KBM-7 (cell line): ENCODE results near the gene ETV5.
"Not testable (repeated sequence)": the region's sequence is repeated elsewhere in the genome, so short reads cannot be mapped to it uniquely, and the experiment has no call there.

Experiments
- DNase-seq: peaks from one replicate; pipeline ENCODE4 v3.0.0-alpha.2; 2015
- in situ Hi-C: fragments of 300-500 bp; cut with MboI; formaldehyde crosslinking; loops from 2 replicates; pipeline ENCODE4 v1.14.3; 2020; ENCODE audit warnings: low sequenced_read_pairs, low pct_unique_long_range_greater_than_20kb, mixed read lengths

ETV5 gene

GRCh38 chr3:186044968-186045367 is 63.9 kb downstream of the ETV5 start:
- in situ Hi-C loops: no loop called here
- DNase-seq: no peak

DNA sequence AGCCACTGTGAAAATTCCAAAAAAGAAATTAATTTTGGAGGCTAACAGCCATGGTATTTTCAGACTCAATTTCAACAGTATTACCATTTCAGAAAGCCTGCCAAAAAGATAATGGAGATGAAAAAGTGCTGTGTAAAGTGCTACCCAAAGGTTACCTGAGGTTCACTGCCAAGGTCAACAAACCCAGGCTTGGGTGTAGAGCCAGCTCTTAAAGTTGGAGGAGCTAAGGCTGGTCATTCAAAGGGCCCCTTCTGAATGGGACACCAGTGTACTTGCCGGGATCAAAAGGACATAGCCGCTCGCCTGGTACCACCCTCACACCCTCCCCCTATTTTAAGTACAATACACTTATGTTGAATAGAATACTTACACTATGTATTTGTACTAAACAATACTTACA is 64.5 kb downstream of the ETV5 start:
- in situ Hi-C loops: no loop called here
- no peak for DNase-seq

DNA sequence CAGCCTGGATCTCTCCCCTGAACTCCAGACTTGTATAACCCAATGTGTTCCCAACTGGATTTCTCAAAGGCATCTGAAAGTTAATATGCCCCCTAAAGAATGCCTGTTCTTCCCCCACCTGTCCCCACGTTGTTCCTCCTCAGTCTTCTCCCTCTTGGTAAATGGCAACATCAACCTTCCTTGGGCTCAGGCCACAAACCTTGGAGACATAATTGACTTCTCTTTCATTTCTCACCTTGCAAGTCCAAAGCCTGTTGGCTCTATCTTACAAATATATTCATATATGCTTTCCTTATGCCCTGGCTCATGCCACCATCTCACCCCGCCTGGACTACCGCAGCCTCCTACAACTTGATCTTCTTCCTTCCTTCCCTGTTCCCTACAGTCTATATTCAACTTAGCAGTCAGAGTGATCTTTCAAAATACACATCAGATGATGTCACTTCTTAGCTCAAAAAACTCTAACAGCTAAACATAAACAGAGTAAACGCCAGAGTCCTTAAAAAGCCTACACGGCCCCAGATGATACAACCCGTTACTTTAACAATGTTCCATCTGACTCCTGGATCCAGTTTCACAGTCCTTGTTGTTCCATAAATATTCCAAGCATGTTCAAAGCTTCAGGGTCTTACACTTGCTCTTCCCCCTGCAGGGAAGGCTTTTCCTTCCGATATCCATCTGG is 66.2 kb downstream of the ETV5 start:
- in situ Hi-C loops: no loop called here
- DNase-seq: no peak

GRCh38 chr3:186042036-186042435 is 66.9 kb downstream of the ETV5 start:
- in situ Hi-C loops: no loop called here

DNA sequence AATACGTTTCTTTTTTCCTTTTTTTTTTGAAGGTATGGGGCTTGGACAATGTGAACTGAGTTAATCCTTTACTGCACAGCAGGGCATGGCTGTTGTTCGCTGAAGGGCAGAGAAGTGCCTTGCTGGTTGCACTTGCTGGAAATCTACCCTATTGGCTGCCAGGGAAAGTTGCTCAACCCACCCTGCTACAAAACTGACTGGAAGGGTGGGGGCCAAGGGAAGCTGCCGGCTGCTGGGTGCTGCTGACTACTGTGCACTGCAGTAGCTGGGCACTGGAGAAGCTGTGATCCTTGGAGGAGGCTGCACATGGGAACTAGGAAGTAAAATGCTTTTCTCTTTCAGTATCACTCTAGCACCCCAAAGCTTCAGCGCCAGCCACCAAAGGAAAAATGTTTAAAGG is 70.5 kb downstream of the ETV5 start:
- no peak for DNase-seq
- in situ Hi-C loops: no loop called here

More at GRCh38 chr3:186042036-186042435, 66.9 kb downstream of the ETV5 start:
- DNase-seq: no peak

GRCh38 chr3:186035277-186035676 is 73.6 kb downstream of the ETV5 start:
- in situ Hi-C loops: no loop called here
- peak; percentile 21 for DNase-seq

- DNase-seq: no peak
These were observed 76.6 kb downstream of the ETV5 start for GRCh38 chr3:186032321-186032720.

DNA sequence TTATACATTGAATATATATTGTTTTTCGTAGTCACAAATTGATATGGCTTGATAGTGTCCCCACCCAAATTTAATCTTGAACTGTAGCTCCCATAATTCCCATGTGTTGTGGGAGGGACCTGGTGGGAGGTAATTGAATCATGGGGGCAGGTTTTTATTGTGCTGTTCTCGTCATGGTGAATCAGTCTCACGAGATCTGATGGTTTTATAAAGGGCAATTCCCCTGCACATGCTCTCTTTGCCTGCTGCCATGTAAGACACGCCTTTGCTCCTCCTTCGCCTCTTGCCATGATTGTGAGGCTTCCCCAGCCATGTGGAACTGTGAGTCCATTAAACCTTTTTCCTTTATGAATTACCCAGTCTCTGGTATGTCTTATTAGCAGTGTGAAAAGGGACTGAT is 82.9 kb downstream of the ETV5 start:
- in situ Hi-C loops: not testable (repeated sequence)

More at GRCh38 chr3:186032321-186032720, 76.6 kb downstream of the ETV5 start:
- in situ Hi-C loops: no loop called here

DNA sequence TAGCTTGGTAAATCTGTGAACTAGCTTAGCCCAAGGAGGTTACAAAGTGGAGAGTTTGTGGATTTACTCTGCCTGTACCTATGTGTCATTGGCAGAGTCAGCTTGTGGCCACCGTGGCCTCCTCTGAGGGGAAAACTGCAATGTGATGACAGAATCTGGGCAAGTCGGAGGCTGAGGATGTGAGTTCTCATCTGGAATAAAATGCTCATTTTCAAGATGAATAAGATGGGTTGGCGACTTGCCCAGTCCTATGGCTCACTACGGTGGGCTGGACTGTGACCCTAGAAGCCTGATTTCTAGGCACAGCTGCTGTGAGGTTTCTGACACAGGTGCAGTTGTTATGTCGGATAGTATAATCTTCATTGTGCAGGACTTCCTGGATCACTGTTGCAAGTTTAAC is 83.7 kb downstream of the ETV5 start:
- DNase-seq: no peak
- in situ Hi-C loops: no loop called here

More for the DNA sequence above, 82.9 kb downstream of the ETV5 start:
- not testable (repeated sequence) for DNase-seq

GRCh38 chr3:186024210-186024609 is 84.7 kb downstream of the ETV5 start:
- DNase-seq: no peak
- in situ Hi-C loops: no loop called here

- no peak for DNase-seq
- in situ Hi-C loops: no loop called here
These were observed 86.0 kb downstream of the ETV5 start for GRCh38 chr3:186022931-186023330.

- in situ Hi-C loops: no loop called here
- no peak for DNase-seq
These were observed 87.1 kb downstream of the ETV5 start for GRCh38 chr3:186021673-186022362.

GRCh38 chr3:186021250-186021649 is 87.6 kb downstream of the ETV5 start:
- DNase-seq, in situ Hi-C loops: not testable (repeated sequence)

DNA sequence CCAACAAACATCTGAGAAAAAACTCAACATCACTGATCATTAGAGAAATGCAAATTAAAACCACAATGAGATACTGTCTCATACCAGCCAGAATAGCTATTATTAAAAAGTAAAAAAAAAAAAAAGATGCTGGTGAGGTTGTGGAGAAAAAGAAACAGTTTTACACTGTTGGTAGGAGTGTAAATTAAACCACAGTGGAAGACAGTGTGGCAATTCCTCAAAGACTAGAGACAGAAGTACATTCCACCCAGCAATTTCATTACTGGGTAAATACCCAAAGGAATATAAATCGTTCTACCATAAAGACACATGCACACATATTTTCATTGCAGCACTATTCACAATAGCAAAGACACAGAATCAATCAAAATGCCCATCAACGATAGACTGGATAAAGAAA is 89.6 kb downstream of the ETV5 start:
- in situ Hi-C loops, DNase-seq: not testable (repeated sequence)

DNA sequence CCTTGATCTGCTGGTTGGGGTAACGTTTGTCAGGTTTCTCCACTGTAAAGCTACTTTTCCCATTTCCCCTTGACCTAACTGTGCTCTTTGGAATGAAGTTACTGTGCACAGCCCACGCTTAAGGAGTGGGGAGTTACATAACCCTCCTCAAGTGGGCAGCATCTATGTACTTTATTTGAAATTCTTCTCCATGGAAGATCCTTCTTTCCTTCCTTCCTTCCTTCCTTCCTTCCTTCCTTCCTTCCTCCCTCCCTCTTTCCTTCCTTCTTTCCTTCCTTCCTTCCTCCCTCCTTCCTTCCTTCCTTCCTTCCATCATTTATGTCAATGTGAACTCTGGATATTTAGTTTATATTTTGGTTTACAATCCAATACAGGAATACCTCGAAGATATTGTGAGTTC is 94.0 kb downstream of the ETV5 start:
- in situ Hi-C loops: no loop called here
- DNase-seq: no peak

DNA sequence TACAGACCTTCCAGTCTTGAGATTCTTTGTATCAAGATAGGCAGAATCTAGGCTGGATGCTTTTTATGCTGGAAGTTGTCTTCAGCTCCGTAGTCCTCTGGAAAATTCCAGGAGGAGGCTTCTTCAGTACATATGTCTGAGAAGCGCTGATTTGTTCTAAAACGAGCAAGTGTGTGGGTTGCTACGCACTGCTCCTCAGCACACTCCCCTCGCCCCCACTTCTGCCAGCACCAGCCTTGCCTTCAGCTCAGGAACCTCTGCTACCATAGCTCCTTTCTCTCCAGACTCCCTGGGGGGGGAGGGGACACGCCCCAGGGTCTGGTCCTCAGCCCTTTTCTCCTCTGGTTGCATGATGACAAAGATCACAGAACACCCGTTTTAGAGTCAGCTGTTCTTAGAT is 95.6 kb downstream of the ETV5 start:
- in situ Hi-C loops: no loop called here
- no peak for DNase-seq

DNA sequence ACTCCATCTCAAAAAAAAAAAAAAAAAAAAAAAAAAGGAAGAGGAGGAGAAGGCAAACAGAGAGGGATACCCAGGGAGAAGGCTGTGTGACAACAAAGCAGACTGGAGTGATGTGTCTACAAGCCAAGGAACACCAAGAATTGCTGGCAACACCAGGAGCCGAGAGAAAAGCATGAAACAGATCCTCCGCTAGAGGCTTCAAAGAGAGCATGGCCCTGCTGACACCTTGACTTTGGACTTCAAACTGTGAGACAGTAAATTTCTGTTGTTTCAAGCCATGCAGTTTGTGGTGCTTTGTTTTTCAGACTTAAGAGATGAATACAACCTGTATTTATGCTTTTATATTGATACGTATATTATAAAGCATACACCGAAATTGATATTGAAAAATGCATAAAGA is 96.8 kb downstream of the ETV5 start:
- in situ Hi-C loops: no loop called here
- no peak for DNase-seq

DNA sequence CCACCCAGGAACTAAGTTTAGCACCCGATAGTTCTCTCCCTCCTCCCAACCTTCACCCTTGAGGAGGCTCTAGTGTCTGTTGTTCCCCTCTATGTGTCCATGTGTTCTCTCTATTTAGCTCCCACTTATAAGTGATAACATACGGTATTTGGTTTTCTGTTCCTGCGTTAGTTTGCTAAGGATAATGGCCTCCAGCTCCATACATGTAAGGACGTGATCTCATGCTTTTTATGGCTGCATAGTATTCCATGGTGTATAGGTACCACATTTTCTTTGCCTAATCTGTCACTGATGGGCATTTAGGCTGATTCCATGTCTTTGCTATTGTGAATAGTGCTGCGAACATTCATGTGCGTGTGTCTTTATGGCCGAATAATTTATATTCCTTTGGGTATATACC is 104.2 kb downstream of the ETV5 start:
- in situ Hi-C loops: no loop called here
- no peak for DNase-seq

DNA sequence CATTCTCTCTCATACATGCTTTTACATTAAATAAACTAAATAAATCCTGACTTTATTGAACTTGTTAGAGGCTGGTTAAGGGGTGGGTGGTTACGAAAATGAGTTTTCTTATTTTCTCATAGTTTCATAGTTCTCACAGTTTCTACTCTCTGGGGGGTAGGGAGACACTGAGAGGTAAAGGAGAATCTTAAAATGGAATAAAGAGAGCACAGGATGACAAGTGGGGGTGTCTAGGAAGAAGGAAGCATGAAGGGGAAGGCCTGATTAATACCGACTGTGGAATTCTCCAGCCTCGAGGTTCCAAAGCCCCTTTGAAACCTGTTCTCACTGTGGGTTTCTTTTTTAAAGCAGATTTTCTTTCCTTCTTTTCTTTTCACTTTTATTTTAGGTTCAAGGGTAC is 104.7 kb downstream of the ETV5 start:
- no peak for DNase-seq
- in situ Hi-C loops: no loop called here

GRCh38 chr3:186003610-186004009 is 105.3 kb downstream of the ETV5 start:
- DNase-seq: no peak

More at GRCh38 chr3:186003610-186004009, 105.3 kb downstream of the ETV5 start:
- in situ Hi-C loops: no loop called here
